Adrenal gland (tissue), 12 donors: ENCODE data around the gene ZNF43. TPM values are rescaled to one million over a fixed set of nuclear protein-coding genes. Genes with fewer than 3 reads are reported as not detected.
A peak's percentile ranks its signal among the peaks of the same experiment; 100 is the strongest.

ENCODE experiments used
- DNase-seq, 7 donors: peaks; one replicate each; pipeline ENCODE4 v3.0.0-alpha.2; 2019 to 2020
- H3K27ac ChIP-seq, 5 donors: fragments of 200-600 bp; sonication (generic) in 4 of 5; 1 replicate in 3 of 5; 2 replicates in 2 of 5; pipeline versions ENCODE4 v1.5.1 to v1.8.0; 2016 to 2020; ENCODE audit warnings: mild to moderate bottlenecking in 1 of 5
- H3K27me3 ChIP-seq: fragments of 200-600 bp; 2 replicates; pipeline ENCODE4 v1.8.0; 2021
- H3K36me3 ChIP-seq, 2 donors: fragments of 200-600 bp; replicated peaks in 1 of 2; 1 replicate in 1 of 2; 2 replicates in 1 of 2; pipeline versions ENCODE4 v1.5.1 to v1.8.0; 2018 to 2022
- H3K4me1 ChIP-seq, 2 donors: fragments of 200-600 bp; replicated peaks in 1 of 2; 1 replicate in 1 of 2; 2 replicates in 1 of 2; pipeline versions ENCODE4 v1.5.1 to v1.8.0; 2018 to 2021
- H3K4me3 ChIP-seq, 4 donors: fragments of 200-600 bp; sonication (generic) in 3 of 4; one replicate each; pipeline ENCODE4 v1.5.1; 2016 to 2018
- H3K9me3 ChIP-seq, 3 donors: fragments of 200-600 bp; sonication (generic) in 1 of 3; replicated peaks in 1 of 3; 1 replicate in 2 of 3; 2 replicates in 1 of 3; pipeline versions ENCODE4 v1.5.1 to v1.8.0; 2016 to 2021
- CTCF ChIP-seq, 6 experiments: fragments of 450-650 bp in 4 of 6; fragments of 200-600 bp in 2 of 6; sonication (generic) in 1 of 6; IDR thresholded peaks; 1 replicate in 5 of 6; 2 replicates in 1 of 6; pipeline versions ENCODE4 v1.5.1 to v1.8.0; 2016 to 2021; ENCODE audit warnings: antibody characterized with exemption in 6 of 6, mild to moderate bottlenecking in 2 of 6, moderate library complexity in 1 of 6
- POLR2A ChIP-seq, 2 donors: fragments of 450-650 bp; IDR thresholded peaks; one replicate each; pipeline ENCODE4 v1.6.1; 2017; ENCODE audit warnings: antibody characterized with exemption in 2 of 2, mild to moderate bottlenecking in 2 of 2, moderate library complexity in 1 of 2
- WGBS, 4 donors: extraction: QIAGEN DNeasy Blood & Tissue Kit in 2 of 4; methylation state at CpG; one replicate each; pipeline versions ENCODE4 v1.1.5 to v1.1.7; 2013 to 2017; 5-methylcytosine and 5-hydroxymethylcytosine counted together
- intact Hi-C, 2 donors: fragments of 100-400 bp; cut with DNase I; formaldehyde crosslinking; loops; one replicate each; pipeline versions ENCODE4 v1.14.1 to v1.15.0; 2022 to 2023
- polyA plus RNA-seq, 3 donors: library from polyadenylated mRNA; stranded (reverse); fragments of 200-250 nt in 2 of 3; fragments of 350-450 nt in 1 of 3; fragmentation: Illumina TruSeq in 1 of 3; extraction: RNeasy Lipid Tissue Mini Kit (QIAGEN cat#74804) in 1 of 3; gene quantifications; one replicate each; pipeline ENCODE4 v1.2.3, GENCODE V29; 2013 to 2014
- total RNA-seq, 9 donors: library from RNA; depleted of rRNA in 4 of 9; stranded (reverse); fragments of >200 nt in 4 of 9; fragments of 120-200 nt in 1 of 9; fragmentation: NEBNext Ultra II Directional in 1 of 9; extraction: Animal tissue kit (Norgen Biotek cat#: 25700) in 1 of 9; gene quantifications; one replicate each; pipeline versions ENCODE4 v1.1.0 to v1.2.4, GENCODE V29; 2013 to 2023
- donor health status: healthy with polysubstance abuse.
- donor health status: Bipolar disorder and iron deficiency.
- donor health status: DM: yes; HTN: yes; CAD: no.
- donor health status: DM: no; HTN: no; CAD: no.
- donor health status: DM: no; HTN: no; CAD: no.
- donor health status: DM: yes; HTN: yes; CAD: no.

ZNF43 gene
- total and polyA plus RNA-seq, 12 donors, result 4.6 to 31.7 (median 16.9) TPM

GRCh38 chr19:21841488-21842097 is 5.6 kb upstream of the ZNF43 start:
- Histone ChIP-seq H3K4me3 (no peak overlapping the region), H3K4me1 (peaks cover 5 to 11% of the 10 kb centered on the region in 2 donors), H3K27ac (no peak overlapping the region), H3K36me3 (peaks cover 0 to 10% of the 10 kb centered on the region in 2 donors), H3K27me3 (no peaks in the 10 kb centered on the region), H3K9me3 (no peaks in the 10 kb centered on the region)
- TF ChIP-seq POLR2A (IDR thresholded peaks at IDR 0.05) (no peak), CTCF (IDR thresholded peaks at IDR 0.05) (no peak)
- no peak for DNase-seq
- intact Hi-C loops, result no loop called here
- 40 to 80% (median 53%) methylated on average over 1 of the region's 1 CpG for WGBS, 4 donors

GRCh38 chr19:21841081-21841480 is 5.1 kb upstream of the ZNF43 start:
- peaks cover 0 to 10% of the 10 kb centered on the region in 2 donors for H3K36me3 ChIP-seq
- H3K4me3 ChIP-seq, result no peak overlapping the region
- peaks cover 5 to 16% of the 10 kb centered on the region in 2 donors for H3K4me1 ChIP-seq
- intact Hi-C loops, result no loop called here
- no peak for DNase-seq
- 90 to 97% (median 94%) methylated on average over 5 of the region's 5 CpGs for WGBS, 4 donors
- no peak for TF ChIP-seq CTCF (IDR thresholded peaks at IDR 0.05)
- no peak for TF ChIP-seq POLR2A (IDR thresholded peaks at IDR 0.05)
- H3K27me3 ChIP-seq, result no peaks in the 10 kb centered on the region
- no peaks in the 10 kb centered on the region for H3K9me3 ChIP-seq
- H3K27ac ChIP-seq, result no peak overlapping the region

GRCh38 chr19:21839976-21840375 is 4.0 kb upstream of the ZNF43 start:
- intact Hi-C loops, result no loop called here

GRCh38 chr19:21838646-21839045 is 2.7 kb upstream of the ZNF43 start:
- Histone ChIP-seq H3K27ac (peak overlapping the region in 2 of 5 donors; percentile 44 to 57), H3K4me3 (no peak overlapping the region), H3K9me3 (no peaks in the 10 kb centered on the region), H3K27me3 (no peaks in the 10 kb centered on the region), H3K4me1 (peaks cover 5 to 16% of the 10 kb centered on the region in 2 donors), H3K36me3 (peaks cover 0 to 10% of the 10 kb centered on the region in 2 donors)
- 65 to 79% (median 71%) methylated on average over 4 of the region's 4 CpGs for WGBS, 4 donors
- intact Hi-C loops, result no loop called here
- DNase-seq, result peak; percentile 51 to 84 (median 69)
- TF ChIP-seq CTCF (IDR thresholded peaks at IDR 0.05) (no peak), POLR2A (IDR thresholded peaks at IDR 0.05) (no peak)

More at GRCh38 chr19:21839976-21840375, 4.0 kb upstream of the ZNF43 start:
- H3K9me3 ChIP-seq, result no peaks in the 10 kb centered on the region
- no peak overlapping the region for H3K4me3 ChIP-seq
- H3K36me3 ChIP-seq, result peaks cover 0 to 10% of the 10 kb centered on the region in 2 donors
- DNase-seq, result no peak
- peaks cover 5 to 16% of the 10 kb centered on the region in 2 donors for H3K4me1 ChIP-seq
- TF ChIP-seq CTCF (IDR thresholded peaks at IDR 0.05), result no peak
- no peak for TF ChIP-seq POLR2A (IDR thresholded peaks at IDR 0.05)
- WGBS, 4 donors, result 94 to 100% (median 100%) methylated on average over 1 of the region's 1 CpG
- H3K27ac ChIP-seq, result no peak overlapping the region
- no peaks in the 10 kb centered on the region for H3K27me3 ChIP-seq
